ENCODE data around the gene L3MBTL3. TPM values are rescaled to one million over a fixed set of nuclear protein-coding genes. Genes with fewer than 3 reads are reported as not detected.

L3MBTL3 gene
- polyA plus RNA-seq, 1 experiment: 6.8 TPM

DNA sequence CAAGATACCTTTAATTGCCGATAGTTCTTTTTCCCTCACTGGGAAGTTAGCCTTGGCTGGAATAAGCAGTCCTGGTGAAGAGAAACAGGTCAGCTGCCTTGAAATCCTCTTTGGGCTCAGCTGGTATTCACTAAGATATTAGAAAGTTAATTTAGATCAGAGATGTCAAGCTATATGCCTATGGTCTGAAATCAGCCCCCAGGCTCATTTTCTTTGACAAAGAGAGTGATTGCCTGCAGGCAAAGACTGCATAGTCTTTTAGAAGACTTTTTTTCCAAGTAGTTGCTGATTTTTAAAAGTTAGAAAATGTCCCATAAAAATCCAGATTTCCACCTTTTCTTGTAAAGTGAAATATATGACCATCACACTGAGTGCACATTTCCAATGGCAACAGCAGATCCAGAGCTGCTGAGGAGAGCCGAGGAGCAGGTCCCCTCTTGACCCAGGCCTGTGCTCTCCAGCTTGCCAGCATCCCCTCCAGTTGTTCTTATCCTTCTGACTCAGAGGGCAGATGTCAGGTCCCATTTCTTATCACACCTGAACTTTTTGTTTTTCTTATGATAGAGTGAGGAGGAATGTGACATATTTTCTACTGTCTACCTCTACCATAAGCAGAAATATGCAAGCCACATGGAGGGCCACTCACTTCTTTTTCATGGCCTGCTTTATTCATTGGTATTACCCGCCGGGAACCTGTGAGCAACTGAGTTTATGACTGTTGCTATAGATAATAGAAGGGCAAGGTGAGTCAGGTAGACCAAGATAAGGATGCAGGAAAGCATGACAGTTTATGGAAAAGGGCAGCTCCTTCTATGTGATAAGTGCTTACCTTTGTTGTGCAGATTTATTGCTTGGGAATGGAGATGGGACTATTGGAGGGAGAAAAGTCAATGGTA, 17.6 kb upstream of the L3MBTL3 start:
- CTCF ChIA-PET: no interaction called here
- POLR2A ChIA-PET: no interaction called here
- Histone ChIP-seq H3K27me3 (ENCODE audit: control insufficient read depth, insufficient read depth, low read length) (no peaks in the 10 kb centered on the region; the same call in 1 of the 2 replicates), H3K4me3 (ENCODE audit: low read depth, low read length) (no peak overlapping the region), H3K36me3 (ENCODE audit: control insufficient read depth, insufficient read depth, low read length) (no peaks in the 10 kb centered on the region)
- TF ChIP-seq, protein P1, sequence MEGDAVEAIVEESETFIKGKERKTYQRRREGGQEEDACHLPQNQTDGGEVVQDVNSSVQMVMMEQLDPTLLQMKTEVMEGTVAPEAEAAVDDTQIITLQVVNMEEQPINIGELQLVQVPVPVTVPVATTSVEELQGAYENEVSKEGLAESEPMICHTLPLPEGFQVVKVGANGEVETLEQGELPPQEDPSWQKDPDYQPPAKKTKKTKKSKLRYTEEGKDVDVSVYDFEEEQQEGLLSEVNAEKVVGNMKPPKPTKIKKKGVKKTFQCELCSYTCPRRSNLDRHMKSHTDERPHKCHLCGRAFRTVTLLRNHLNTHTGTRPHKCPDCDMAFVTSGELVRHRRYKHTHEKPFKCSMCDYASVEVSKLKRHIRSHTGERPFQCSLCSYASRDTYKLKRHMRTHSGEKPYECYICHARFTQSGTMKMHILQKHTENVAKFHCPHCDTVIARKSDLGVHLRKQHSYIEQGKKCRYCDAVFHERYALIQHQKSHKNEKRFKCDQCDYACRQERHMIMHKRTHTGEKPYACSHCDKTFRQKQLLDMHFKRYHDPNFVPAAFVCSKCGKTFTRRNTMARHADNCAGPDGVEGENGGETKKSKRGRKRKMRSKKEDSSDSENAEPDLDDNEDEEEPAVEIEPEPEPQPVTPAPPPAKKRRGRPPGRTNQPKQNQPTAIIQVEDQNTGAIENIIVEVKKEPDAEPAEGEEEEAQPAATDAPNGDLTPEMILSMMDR (IDR thresholded peaks at IDR 0.05; ENCODE audit: insufficient read depth, low read depth, low read length): no peak
- no peak for DNase-seq (ENCODE audit: low read depth)

DNA sequence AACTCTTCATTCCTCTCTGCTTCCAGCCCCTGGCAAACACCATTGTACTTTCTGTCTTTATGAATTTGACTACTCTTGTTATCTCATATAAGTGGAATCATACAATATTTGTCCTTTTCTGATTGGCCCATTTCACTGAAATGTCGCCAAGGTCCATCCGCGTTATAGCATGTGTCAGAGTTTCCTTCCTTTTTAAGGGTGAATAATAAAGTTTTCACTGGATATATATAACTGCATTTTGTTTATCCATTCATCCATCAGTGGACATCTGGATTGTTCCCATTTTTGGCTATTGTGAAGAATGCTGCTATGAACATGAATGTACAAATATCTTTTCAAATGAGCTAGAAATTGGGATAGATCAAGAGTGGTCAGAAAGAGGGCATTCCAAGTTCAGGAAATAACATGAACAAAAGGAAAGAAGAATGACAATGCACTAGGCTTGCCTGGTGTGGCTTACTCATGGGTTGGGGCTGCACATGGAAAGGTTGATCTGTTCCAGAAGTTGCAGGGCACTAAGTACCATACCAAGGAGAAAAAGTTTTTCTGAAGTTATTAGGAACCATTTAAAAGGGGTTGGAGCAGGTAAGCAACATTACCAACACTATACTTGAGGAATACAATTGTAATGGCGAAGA, 10.0 kb upstream of the L3MBTL3 start:
- ChIA-PET CTCF (interaction anchor here (1.1 kb wide), 1 partner anchor 8 kb away, joined by 3 read pairs; no protein-coding TSS in a partner anchor), POLR2A (no interaction called here)
- no peak overlapping the region for H3K4me3 ChIP-seq (ENCODE audit: low read depth, low read length)
- no peaks in the 10 kb centered on the region for H3K36me3 ChIP-seq (ENCODE audit: control insufficient read depth, insufficient read depth, low read length)
- no peak for DNase-seq (ENCODE audit: low read depth)
- no peaks in the 10 kb centered on the region; the same call in 1 of the 2 replicates for H3K27me3 ChIP-seq (ENCODE audit: control insufficient read depth, insufficient read depth, low read length)
- TF ChIP-seq, protein P1 (IDR thresholded peaks at IDR 0.05; ENCODE audit: insufficient read depth, low read depth, low read length): no peak

DNA sequence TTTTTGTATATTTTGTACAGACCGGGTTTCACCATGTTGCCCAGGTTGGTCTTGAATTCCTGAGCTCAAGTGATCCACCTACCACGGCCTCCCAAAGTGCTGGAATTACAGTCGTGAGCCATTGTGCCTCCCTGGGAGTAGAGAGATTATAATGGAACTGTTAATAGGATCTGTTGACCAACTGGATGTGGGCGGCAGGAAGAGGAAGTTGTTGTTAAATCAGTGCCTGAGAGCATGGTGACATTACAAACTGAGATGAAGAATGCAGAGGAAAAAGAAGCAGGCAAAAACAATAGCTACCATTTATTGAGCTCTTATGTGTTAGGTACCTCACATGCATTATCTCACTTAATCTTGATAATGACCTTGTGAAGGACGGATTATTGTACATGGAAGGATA, 9.2 kb upstream of the L3MBTL3 start:
- H3K4me3 ChIP-seq (ENCODE audit: low read depth, low read length): no peak overlapping the region
- no peaks in the 10 kb centered on the region; the same call in 1 of the 2 replicates for H3K27me3 ChIP-seq (ENCODE audit: control insufficient read depth, insufficient read depth, low read length)
- TF ChIP-seq, protein P1 (IDR thresholded peaks at IDR 0.05; ENCODE audit: insufficient read depth, low read depth, low read length): no peak
- DNase-seq (ENCODE audit: low read depth): no peak
- ChIA-PET CTCF (no interaction called here), POLR2A (no interaction called here)
- H3K36me3 ChIP-seq (ENCODE audit: control insufficient read depth, insufficient read depth, low read length): no peaks in the 10 kb centered on the region

DNA sequence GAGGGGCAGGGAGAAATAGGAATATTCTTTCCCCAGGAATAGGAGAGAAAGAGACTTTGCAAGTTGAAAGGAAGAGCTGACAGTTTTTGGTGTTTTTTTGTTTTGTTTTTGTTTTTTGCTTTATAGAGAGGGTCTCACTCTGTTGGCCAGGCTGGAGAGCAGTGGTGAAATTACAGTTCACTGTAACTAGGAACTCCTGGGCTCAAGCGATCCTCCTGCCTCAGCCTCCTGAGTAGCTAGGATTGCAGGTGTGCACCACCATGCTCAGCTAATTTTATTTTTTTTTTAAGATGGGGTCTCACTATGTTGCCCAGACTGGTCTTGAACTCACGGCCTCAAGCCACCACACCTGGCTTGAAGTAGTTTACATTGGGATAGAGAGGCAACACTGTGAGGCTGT, 8.0 kb upstream of the L3MBTL3 start:
- Histone ChIP-seq H3K4me3 (ENCODE audit: low read depth, low read length) (no peak overlapping the region), H3K27me3 (ENCODE audit: control insufficient read depth, insufficient read depth, low read length) (no peaks in the 10 kb centered on the region; the same call in 1 of the 2 replicates), H3K36me3 (ENCODE audit: control insufficient read depth, insufficient read depth, low read length) (no peaks in the 10 kb centered on the region)
- POLR2A ChIA-PET: no interaction called here
- TF ChIP-seq, protein P1 (IDR thresholded peaks at IDR 0.05; ENCODE audit: insufficient read depth, low read depth, low read length): no peak
- CTCF ChIA-PET: no interaction called here
- no peak for DNase-seq (ENCODE audit: low read depth)

DNA sequence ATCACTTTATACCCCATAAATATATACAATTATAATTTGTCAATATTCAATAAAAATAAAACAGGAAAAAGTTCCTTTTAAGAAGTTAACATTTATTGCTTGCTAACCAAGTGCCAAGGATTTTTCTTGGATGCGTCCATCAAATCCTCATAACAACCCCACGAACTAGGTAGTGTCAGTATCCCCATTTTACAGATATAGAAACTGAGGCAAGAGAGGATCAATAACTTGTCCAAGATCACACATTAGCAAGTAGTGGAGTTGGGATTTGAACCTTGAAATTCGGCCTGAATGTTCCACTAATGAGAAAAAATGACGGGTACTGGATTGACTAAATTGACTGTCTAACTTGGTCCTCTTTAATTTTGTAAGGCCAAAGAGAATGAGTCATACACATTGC, 5.7 kb upstream of the L3MBTL3 start:
- ChIA-PET CTCF (no interaction called here), POLR2A (no interaction called here)
- no peak overlapping the region for H3K4me3 ChIP-seq (ENCODE audit: low read depth, low read length)
- H3K36me3 ChIP-seq (ENCODE audit: control insufficient read depth, insufficient read depth, low read length): no peaks in the 10 kb centered on the region
- no peaks in the 10 kb centered on the region; the same call in 1 of the 2 replicates for H3K27me3 ChIP-seq (ENCODE audit: control insufficient read depth, insufficient read depth, low read length)
- TF ChIP-seq, protein P1 (IDR thresholded peaks at IDR 0.05; ENCODE audit: insufficient read depth, low read depth, low read length): no peak
- DNase-seq (ENCODE audit: low read depth): no peak

Measured in BJ (cell line).